Heart right ventricle (tissue), 16 donors: ENCODE measurements around the gene PCCA. TPM values are rescaled to one million over a fixed set of nuclear protein-coding genes. Genes with fewer than 3 reads are reported as not detected.
"Not testable (repeated sequence)": the region's sequence is repeated elsewhere in the genome, so short reads cannot be mapped to it uniquely, and the experiment has no call there.

Source experiments
- ATAC-seq, 8 donors: fragments of 200-7000 bp; cut with Tn5 transposase; one replicate each; pipeline ENCODE4 v1.9.1; 2020; ENCODE audit warnings: mild to moderate bottlenecking in 8 of 8, moderate library complexity in 8 of 8, moderate number of reproducible peaks in 1 of 8
- DNase-seq, 2 donors: peaks; one replicate each; pipeline ENCODE4 v3.0.0-alpha.2; 2020
- H3K27ac ChIP-seq, 10 donors: fragments of 200-600 bp; sonication (generic) in 2 of 10; one replicate each; pipeline versions ENCODE4 v1.5.0 to v1.8.0; 2020 to 2022; ENCODE audit warnings: mild to moderate bottlenecking in 3 of 10
- H3K27me3 ChIP-seq, 7 donors: fragments of 200-600 bp; one replicate each; pipeline ENCODE4 v1.8.0; 2021 to 2022; ENCODE audit warnings: mild to moderate bottlenecking in 2 of 7
- H3K36me3 ChIP-seq, 9 donors: fragments of 200-600 bp; sonication (generic) in 1 of 9; one replicate each; pipeline versions ENCODE4 v1.5.0 to v1.8.0; 2020 to 2022; ENCODE audit warnings: mild to moderate bottlenecking in 2 of 9
- H3K4me1 ChIP-seq, 9 donors: fragments of 200-600 bp; sonication (generic) in 1 of 9; one replicate each; pipeline versions ENCODE4 v1.5.0 to v1.8.0; 2020 to 2022; ENCODE audit warnings: mild to moderate bottlenecking in 4 of 9
- H3K4me3 ChIP-seq, 10 donors: fragments of 200-600 bp; sonication (generic) in 2 of 10; one replicate each; pipeline versions ENCODE4 v1.5.0 to v1.8.0; 2020 to 2022; ENCODE audit warnings: mild to moderate bottlenecking in 7 of 10, moderate library complexity in 2 of 10
- H3K9me3 ChIP-seq, 11 donors: fragments of 200-600 bp in 10 of 11; sonication (generic) in 2 of 11; one replicate each; pipeline versions ENCODE4 v1.5.0 to v1.8.0; 2013 to 2022; ENCODE audit warnings: mild to moderate bottlenecking in 2 of 11, control low read depth in 1 of 11, moderate library complexity in 1 of 11
- CTCF ChIP-seq, 9 donors: fragments of 200-600 bp; sonication (generic) in 2 of 9; IDR thresholded peaks; one replicate each; pipeline versions ENCODE4 v1.5.0 to v1.8.0; 2021 to 2022; ENCODE audit warnings: antibody characterized with exemption in 9 of 9, mild to moderate bottlenecking in 5 of 9, moderate library complexity in 1 of 9
- whole genome bisulfite sequencing, 2 donors: extraction: QIAGEN DNeasy Blood & Tissue Kit; methylation state at CpG; one replicate each; pipeline ENCODE4 v1.1.7; 2013; ENCODE audit warnings: inconsistent platforms in 1 of 2; 5-methylcytosine and 5-hydroxymethylcytosine counted together
- intact Hi-C, 10 donors: fragments of 100-400 bp; cut with DNase I; formaldehyde crosslinking; loops; one replicate each; pipeline versions ENCODE4 v1.11.1 to v1.14.2; 2022
- polyA plus RNA-seq, 2 donors: library from polyadenylated mRNA; stranded (reverse); fragments of 200-250 nt; gene quantifications; one replicate each; pipeline ENCODE4 v1.2.3, GENCODE V29; 2013
- total RNA-seq, 10 donors: library from RNA; stranded (reverse); fragmentation: NEBNext Ultra II Directional in 3 of 10; extraction: Animal tissue kit (Norgen Biotek cat#: 25700) in 3 of 10; gene quantifications; one replicate each; pipeline versions ENCODE4 v1.2.1 to v1.2.4, GENCODE V29; 2021 to 2023
- donor health status: Arrhythmogenic right ventricular cardiomyopathy.
- donor health status: ischemic (EF 13 %, LVEDD 7.1; RV severe dilation, severe dysfunction).
- donor health status: healthy with polysubstance abuse.
- donor health status: DM: no; HTN: yes; CAD: no.
- donor health status: DM: no; HTN: no; CAD: no.
- donor health status: ischemic (EF 25% LVEDD 6.9; RV normal size, moderate dysfunction).
- donor health status: ischemic (EF 25% LVEDD 5.7; RV mildly dilated, moderate dysfunction).
- donor health status: healthy.
- donor health status: DM: yes; HTN: yes; CAD: no.
- donor health status: Ischemic cardiomyopathy.
- donor health status: ischemic (EF 35%, LVEDD 5.7; RV mildly dilated, moderate dysfunction).
- donor health status: nonischemic (EF 11% LVEDD 7.7; RV severe dilation, severe dysfunction).
- donor health status: DM: yes; HTN: yes; CAD: no.
- donor health status: PGD.
- donor health status: ischemic (EF 29% LVEDD 5.4; RV normal size, mild dysfunction).
- donor health status: nonischemic (EF 23%, LVEDD 6.1; RV moderate dilation, normal function).

The PCCA gene
- total and polyA plus RNA-seq, 12 donors, result 21.2 to 71.9 (median 60.7) TPM

DNA sequence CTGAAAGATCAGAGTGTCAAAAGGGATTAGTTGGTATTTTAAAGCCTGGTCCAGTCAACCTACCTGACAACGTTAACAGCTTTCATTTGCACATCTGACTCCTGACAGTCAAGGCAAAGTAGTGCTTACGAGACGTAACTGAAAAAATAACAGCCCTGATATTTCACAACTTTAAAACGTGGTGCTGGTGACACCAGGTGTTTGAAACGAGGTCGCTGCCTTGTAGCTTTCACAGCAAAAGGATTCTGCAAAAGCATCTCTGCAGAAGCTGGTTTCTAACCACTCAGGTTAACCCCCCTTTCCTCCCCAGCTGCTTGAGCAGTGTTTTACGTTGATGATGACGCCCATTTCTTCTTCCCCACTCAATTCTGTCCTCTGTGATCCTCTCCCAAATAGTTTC, 476.4 kb downstream of the PCCA start:
- no peaks in the 10 kb centered on the region for H3K27me3 ChIP-seq
- no peak overlapping the region for H3K27ac ChIP-seq
- no peak for ATAC-seq
- TF ChIP-seq CTCF (IDR thresholded peaks at IDR 0.05), result no peak
- WGBS, 2 donors, result 67 to 68% methylated on average over 8 of the region's 8 CpGs
- intact Hi-C loops, result no loop called here
- no peaks in the 10 kb centered on the region for H3K36me3 ChIP-seq
- no peak for DNase-seq
- peaks cover 0 to 9% (median 0%) of the 10 kb centered on the region in 11 donors for H3K9me3 ChIP-seq
- no peaks in the 10 kb centered on the region for H3K4me1 ChIP-seq
- no peak overlapping the region for H3K4me3 ChIP-seq

GRCh38 chr13:100566543-100566942, 477.6 kb downstream of the PCCA start:
- 82 to 87% methylated on average over 6 of the region's 6 CpGs for WGBS, 2 donors
- intact Hi-C loops, result no loop called here
- H3K9me3 ChIP-seq, result peaks cover 0 to 9% (median 0%) of the 10 kb centered on the region in 11 donors
- H3K36me3 ChIP-seq, result no peaks in the 10 kb centered on the region
- H3K27ac ChIP-seq, result no peak overlapping the region
- H3K4me1 ChIP-seq, result no peaks in the 10 kb centered on the region
- no peak for TF ChIP-seq CTCF (IDR thresholded peaks at IDR 0.05)
- H3K4me3 ChIP-seq, result no peak overlapping the region
- DNase-seq (no peak), ATAC-seq (no peak)
- no peaks in the 10 kb centered on the region for H3K27me3 ChIP-seq

GRCh38 chr13:100573121-100573520, 484.2 kb downstream of the PCCA start:
- WGBS, 2 donors, result 38 to 41% methylated on average over 2 of the region's 2 CpGs
- no peaks in the 10 kb centered on the region for H3K36me3 ChIP-seq
- H3K4me3 ChIP-seq, result no peak overlapping the region
- peak; percentile 30 to 78 (median 68) for TF ChIP-seq CTCF (IDR thresholded peaks at IDR 0.05)
- ATAC-seq (peak in 5 of 8 donors; percentile 62 to 70 (median 69)), DNase-seq (peak; percentile 46 to 61)
- intact Hi-C loops, result loop anchor here in 3 of 10 donors (2.0 to 10.0 kb wide), 2 partner anchors 102 to 532 kb away; partner anchors contain the start of gene TMTC4 (in 1 of the 3)
- no peak overlapping the region for H3K27ac ChIP-seq
- no peaks in the 10 kb centered on the region for H3K27me3 ChIP-seq
- no peaks in the 10 kb centered on the region for H3K9me3 ChIP-seq
- H3K4me1 ChIP-seq, result no peaks in the 10 kb centered on the region

DNA sequence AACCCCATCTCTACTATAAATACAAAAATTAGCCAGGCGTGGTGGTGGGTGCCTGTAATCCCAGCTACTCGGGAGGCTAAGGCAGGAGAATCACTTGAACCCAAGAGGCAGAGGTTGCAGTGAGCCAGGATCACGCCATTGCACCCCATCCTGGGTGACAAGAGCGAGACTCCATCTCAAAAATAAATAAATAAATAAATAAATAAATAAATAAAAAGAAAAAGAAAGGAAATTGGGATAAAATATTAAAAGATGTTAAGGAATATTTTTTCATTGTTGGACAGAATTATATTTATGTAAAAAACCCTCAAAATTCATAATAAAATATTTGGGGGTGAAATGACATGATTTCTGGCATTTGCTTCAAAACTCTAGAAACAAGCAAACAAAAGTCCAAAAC, 488.3 kb downstream of the PCCA start:
- not testable (repeated sequence) for H3K27me3 ChIP-seq, H3K27ac ChIP-seq, H3K4me1 ChIP-seq, DNase-seq, H3K4me3 ChIP-seq, ATAC-seq
- intact Hi-C loops, result loop anchor here in 3 of 10 donors (10.0 kb wide), 1 partner anchor 528 kb away; no protein-coding TSS in a partner anchor
- Histone ChIP-seq H3K9me3 (peaks cover 0 to 10% (median 0%) of the 10 kb centered on the region in 11 donors), H3K36me3 (peaks cover 0 to 14% (median 0%) of the 10 kb centered on the region in 9 donors)
- WGBS, 2 donors, result 96 to 99% methylated on average over 4 of the region's 4 CpGs

Other genes starting within 250 kb of the PCCA start
- not detected for gene ZIC5, start 117.3 kb upstream of the PCCA start, total RNA-seq
- gene ZIC5, start 117.3 kb upstream of the PCCA start, polyA plus RNA-seq, result not detected
- not detected for gene ZIC2, start 107.3 kb upstream of the PCCA start, total RNA-seq
- not detected for gene ZIC2, start 107.3 kb upstream of the PCCA start, polyA plus RNA-seq